KMS-11 (cell line): Measurements from ENCODE around the gene GPR180.

Source experiments
- H2AFZ ChIP-seq: fragments of 200-600 bp; sonication (generic); 2 replicates; pipeline ENCODE4 v1.6.1; 2016; ENCODE audit warnings: antibody characterized with exemption, mixed run types, low read depth
- H3K27ac ChIP-seq: fragments of 200-600 bp; sonication (generic); 2 replicates; pipeline ENCODE4 v1.6.1; 2016; ENCODE audit warnings: mild to moderate bottlenecking, mixed run types
- H3K27me3 ChIP-seq: fragments of 200-600 bp; sonication (generic); 2 replicates; pipeline ENCODE4 v1.6.1; 2017; ENCODE audit warnings: mild to moderate bottlenecking, low read depth, mixed run types, moderate library complexity; ENCODE audit not compliant: insufficient read depth
- H3K36me3 ChIP-seq: fragments of 200-600 bp; sonication (generic); 2 replicates; pipeline ENCODE4 v1.6.1; 2017; ENCODE audit warnings: mild to moderate bottlenecking, mixed run types; ENCODE audit not compliant: insufficient read depth
- H3K4me1 ChIP-seq: fragments of 200-600 bp; sonication (generic); 2 replicates; pipeline ENCODE4 v1.6.1; 2016; ENCODE audit warnings: mild to moderate bottlenecking, low read depth, mixed run types; ENCODE audit not compliant: poor library complexity, severe bottlenecking
- H3K4me2 ChIP-seq: fragments of 200-600 bp; sonication (generic); 2 replicates; pipeline ENCODE4 v1.7.0; 2016; ENCODE audit warnings: mild to moderate bottlenecking, mixed run types
- H3K4me3 ChIP-seq: fragments of 200-600 bp; sonication (generic); IDR thresholded peaks from 2 replicates; pipeline ENCODE4 v1.6.1; 2017; ENCODE audit warnings: low read depth, low read length, mixed read lengths; ENCODE audit not compliant: insufficient read depth
- H3K79me2 ChIP-seq: fragments of 200-600 bp; sonication (generic); 2 replicates; pipeline ENCODE4 v1.6.1; 2016; ENCODE audit warnings: low read depth, mixed run types; ENCODE audit not compliant: insufficient read depth
- H3K9ac ChIP-seq: fragments of 200-600 bp; sonication (generic); 2 replicates; pipeline ENCODE4 v1.6.1; 2016; ENCODE audit warnings: mild to moderate bottlenecking, mixed run types
- H4K20me1 ChIP-seq: fragments of 200-600 bp; sonication (generic); 2 replicates; pipeline ENCODE4 v1.6.1; 2016; ENCODE audit warnings: mild to moderate bottlenecking, mixed run types; ENCODE audit not compliant: insufficient read depth
- TF ChIP-seq, protein P1 (sequence below): fragments of 200-600 bp; sonication (generic); conservative IDR thresholded peaks from 2 replicates; pipeline ENCODE4 v1.6.1; 2017; ENCODE audit warnings: low read depth, mild to moderate bottlenecking, antibody characterized with exemption, low read length, moderate library complexity, mixed read lengths

GPR180 gene

GRCh38 chr13:94586371-94586770, 15.3 kb upstream of the GPR180 start:
- H3K36me3 ChIP-seq, result no peaks in the 10 kb centered on the region

GRCh38 chr13:94588541-94588940, 13.1 kb upstream of the GPR180 start:
- Histone ChIP-seq H3K79me2 (peaks cover 4% of the 10 kb centered on the region; the same call in 1 of the 2 replicates), H3K36me3 (no peaks in the 10 kb centered on the region)
- TF ChIP-seq, protein P1, sequence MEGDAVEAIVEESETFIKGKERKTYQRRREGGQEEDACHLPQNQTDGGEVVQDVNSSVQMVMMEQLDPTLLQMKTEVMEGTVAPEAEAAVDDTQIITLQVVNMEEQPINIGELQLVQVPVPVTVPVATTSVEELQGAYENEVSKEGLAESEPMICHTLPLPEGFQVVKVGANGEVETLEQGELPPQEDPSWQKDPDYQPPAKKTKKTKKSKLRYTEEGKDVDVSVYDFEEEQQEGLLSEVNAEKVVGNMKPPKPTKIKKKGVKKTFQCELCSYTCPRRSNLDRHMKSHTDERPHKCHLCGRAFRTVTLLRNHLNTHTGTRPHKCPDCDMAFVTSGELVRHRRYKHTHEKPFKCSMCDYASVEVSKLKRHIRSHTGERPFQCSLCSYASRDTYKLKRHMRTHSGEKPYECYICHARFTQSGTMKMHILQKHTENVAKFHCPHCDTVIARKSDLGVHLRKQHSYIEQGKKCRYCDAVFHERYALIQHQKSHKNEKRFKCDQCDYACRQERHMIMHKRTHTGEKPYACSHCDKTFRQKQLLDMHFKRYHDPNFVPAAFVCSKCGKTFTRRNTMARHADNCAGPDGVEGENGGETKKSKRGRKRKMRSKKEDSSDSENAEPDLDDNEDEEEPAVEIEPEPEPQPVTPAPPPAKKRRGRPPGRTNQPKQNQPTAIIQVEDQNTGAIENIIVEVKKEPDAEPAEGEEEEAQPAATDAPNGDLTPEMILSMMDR, result no peak

More at GRCh38 chr13:94586371-94586770, 15.3 kb upstream of the GPR180 start:
- Histone ChIP-seq H2AFZ (no peak overlapping the region), H3K79me2 (no peaks in the 10 kb centered on the region), H3K4me2 (no peak overlapping the region), H3K27ac (no peak overlapping the region), H4K20me1 (no peaks in the 10 kb centered on the region), H3K4me3 (no peak overlapping the region), H3K4me1 (peaks cover 12% of the 10 kb centered on the region), H3K27me3 (no peaks in the 10 kb centered on the region), H3K9ac (no peak overlapping the region)
- TF ChIP-seq, protein P1, result no peak

GRCh38 chr13:94590744-94591143, 10.9 kb upstream of the GPR180 start:
- Histone ChIP-seq H3K9ac (no peak overlapping the region), H3K27me3 (no peaks in the 10 kb centered on the region), H3K4me1 (peaks cover 33% of the 10 kb centered on the region), H3K4me2 (peak overlapping the region; percentile 17; the same call in 1 of the 2 replicates), H3K36me3 (no peaks in the 10 kb centered on the region), H3K79me2 (peaks cover 27% of the 10 kb centered on the region; the same call in 1 of the 2 replicates), H2AFZ (no peak overlapping the region), H3K4me3 (no peak overlapping the region), H4K20me1 (no peaks in the 10 kb centered on the region; the same call in 1 of the 2 replicates), H3K27ac (no peak overlapping the region)
- TF ChIP-seq, protein P1, result no peak

More at GRCh38 chr13:94588541-94588940, 13.1 kb upstream of the GPR180 start:
- no peaks in the 10 kb centered on the region for H3K27me3 ChIP-seq
- peaks cover 18% of the 10 kb centered on the region for H3K4me1 ChIP-seq
- H3K4me2 ChIP-seq, result no peak overlapping the region
- H2AFZ ChIP-seq, result no peak overlapping the region
- H3K27ac ChIP-seq, result no peak overlapping the region
- no peak overlapping the region for H3K4me3 ChIP-seq
- H3K9ac ChIP-seq, result no peak overlapping the region
- H4K20me1 ChIP-seq, result no peaks in the 10 kb centered on the region; the same call in 1 of the 2 replicates

GRCh38 chr13:94595001-94595949, 6.4 kb upstream of the GPR180 start:
- Histone ChIP-seq H4K20me1 (no peaks in the 10 kb centered on the region; the same call in 1 of the 2 replicates), H3K4me2 (peak overlapping the region; percentile 84), H3K4me1 (peaks cover 37% of the 10 kb centered on the region), H3K27ac (peak overlapping the region; percentile 42; the same call in 1 of the 2 replicates), H3K27me3 (no peaks in the 10 kb centered on the region), H3K79me2 (peaks cover 28% of the 10 kb centered on the region; the same call in 1 of the 2 replicates), H3K4me3 (no peak overlapping the region), H3K36me3 (no peaks in the 10 kb centered on the region), H3K9ac (peak overlapping the region; percentile 79; the same call in 1 of the 2 replicates), H2AFZ (peak overlapping the region; percentile 75; the same call in 1 of the 2 replicates)
- TF ChIP-seq, protein P1, result no peak
